Stimulated activated CD4-positive, alpha-beta T cell treated with anti-CD3 and anti-CD28 coated beads, Interleukin-2, amount 100 ng/mL, for 4 hours (primary cell): ENCODE results near the gene FRMD4A.
"Not testable (repeated sequence)": the region's sequence is repeated elsewhere in the genome, so short reads cannot be mapped to it uniquely, and the experiment has no call there.

Experiments
- DNase-seq: peaks from one replicate; pipeline ENCODE4 v3.0.0-alpha.2; 2020; ENCODE audit warnings: low read depth

Gene FRMD4A

DNA sequence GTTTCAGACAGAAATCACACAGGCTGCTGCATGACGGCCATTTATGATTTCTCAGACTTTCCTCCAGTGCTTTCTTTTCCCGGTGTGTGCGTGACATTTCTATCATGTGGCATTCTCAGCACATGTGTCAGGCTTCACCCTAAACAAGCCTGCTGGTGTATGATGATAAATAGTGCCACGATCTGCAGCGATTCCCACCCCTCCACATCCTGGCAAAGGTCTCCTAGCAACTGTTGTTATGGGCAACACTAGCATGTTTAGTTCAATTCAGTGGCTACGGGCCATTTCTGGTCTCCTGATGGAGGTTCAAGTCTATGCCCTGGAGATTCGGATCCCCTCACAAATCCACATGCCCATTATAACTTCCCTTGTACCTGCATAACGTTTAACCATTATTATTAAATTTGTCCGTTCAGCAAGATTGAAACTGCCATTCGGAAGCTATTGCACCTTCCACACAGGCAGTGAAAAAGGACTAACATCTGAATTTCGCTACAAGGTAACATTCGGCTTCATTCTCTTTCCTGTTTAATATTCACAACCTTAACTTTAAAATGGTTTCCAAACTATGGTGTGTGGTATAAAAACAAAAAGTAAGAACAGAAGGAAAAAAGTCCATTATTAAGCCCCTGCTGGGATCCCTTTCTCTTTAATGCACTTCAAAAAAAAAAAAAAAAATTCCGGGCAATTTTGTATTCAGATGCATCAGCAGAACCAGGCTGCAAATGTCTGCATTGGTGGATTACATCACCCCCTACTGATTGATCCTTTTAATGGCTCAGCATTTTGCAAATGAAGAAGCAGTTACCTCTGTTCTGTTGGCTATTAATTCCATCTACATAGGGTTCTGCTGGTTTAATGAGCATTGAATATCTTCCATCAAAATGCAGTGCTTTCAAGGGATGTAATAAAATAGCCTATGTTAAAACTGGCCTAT lies 90.2 kb downstream of the FRMD4A start:
- no peak for DNase-seq

DNA sequence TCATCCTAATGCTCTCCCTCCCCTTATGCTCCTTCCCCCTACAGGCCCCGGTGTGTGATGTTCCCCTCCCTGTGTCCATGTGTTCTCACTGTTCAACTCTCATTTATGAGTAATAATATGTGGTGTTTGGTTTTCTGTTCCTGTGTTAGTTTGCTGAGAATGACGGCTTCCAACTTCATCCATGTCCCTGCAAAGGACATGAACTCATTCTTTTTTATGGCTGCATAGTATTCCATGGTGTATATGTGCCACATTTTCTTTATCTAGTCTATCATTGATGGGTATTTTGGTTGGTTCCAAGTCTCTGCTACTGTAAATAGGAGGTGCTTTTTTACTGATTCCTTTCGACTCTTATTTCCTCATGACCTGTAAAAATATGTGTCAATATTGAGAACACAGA lies 92.1 kb downstream of the FRMD4A start:
- DNase-seq: not testable (repeated sequence)

DNA sequence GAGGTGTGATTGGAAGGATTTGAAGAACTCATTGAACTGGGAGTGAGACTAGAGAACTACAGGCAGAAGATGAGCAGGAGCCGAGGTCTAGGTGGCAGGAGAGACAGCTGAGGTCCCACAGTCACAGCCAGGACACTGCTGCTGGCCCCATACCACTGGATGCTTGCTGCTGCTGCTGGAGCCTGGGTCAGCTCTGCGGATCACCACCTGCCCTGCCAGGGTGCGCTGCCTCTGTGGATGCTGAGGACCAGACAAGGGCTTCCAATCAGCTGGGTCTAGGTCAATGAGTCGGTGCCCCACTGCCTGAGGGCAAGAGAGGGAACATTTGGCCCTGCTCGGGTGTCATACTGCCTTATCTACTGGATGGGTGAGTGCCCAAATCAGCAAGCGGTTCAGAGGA lies 94.4 kb downstream of the FRMD4A start:
- DNase-seq: no peak

DNA sequence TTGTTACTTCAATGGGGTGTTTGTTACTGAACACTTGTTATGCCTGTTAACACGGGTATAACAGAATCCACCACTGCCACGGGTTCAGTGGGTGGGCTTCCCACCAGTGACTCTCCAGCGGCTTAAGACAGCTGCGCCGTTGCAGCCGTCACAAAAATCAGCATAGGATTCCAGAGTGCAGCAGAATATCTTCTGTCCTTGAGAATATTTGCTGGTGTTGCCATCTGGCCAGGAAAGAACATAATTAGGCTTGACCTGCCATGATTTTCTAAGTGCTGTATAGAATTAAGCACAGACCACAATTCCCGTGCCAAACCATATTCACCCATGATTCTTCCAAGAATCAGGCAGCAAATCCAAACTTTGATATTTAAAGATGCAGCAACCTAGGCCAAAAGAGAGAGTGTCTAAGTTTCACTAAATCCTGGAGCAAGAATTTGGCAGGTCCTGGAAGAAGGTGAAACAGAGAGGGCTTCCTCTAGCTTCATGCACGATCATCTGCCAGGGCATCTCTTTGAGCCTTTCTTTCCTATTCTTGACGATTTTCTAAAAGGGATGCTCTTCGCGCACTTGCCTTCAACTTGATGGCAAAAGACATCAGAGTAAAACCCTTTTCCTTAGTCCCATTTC lies 95.0 kb downstream of the FRMD4A start:
- no peak for DNase-seq

DNA sequence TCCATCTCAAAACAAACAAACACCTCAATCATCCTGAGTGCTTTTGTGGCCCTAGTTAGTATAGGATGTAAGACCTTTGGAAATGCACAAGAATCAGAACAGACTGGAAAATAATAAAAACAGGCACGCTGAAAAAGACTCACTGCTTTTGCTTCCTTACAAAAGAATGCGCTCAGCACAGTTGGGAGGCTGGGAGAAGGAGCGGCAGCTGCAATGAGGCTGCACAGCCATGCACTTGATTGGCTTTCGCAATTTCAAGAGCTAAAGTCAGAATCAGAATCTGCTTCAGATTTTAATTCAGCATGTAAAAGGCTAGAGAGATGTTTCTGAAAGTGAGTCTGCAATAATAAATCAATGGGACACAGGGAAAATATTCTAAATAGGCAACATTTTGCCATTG lies 97.2 kb downstream of the FRMD4A start:
- DNase-seq: no peak

DNA sequence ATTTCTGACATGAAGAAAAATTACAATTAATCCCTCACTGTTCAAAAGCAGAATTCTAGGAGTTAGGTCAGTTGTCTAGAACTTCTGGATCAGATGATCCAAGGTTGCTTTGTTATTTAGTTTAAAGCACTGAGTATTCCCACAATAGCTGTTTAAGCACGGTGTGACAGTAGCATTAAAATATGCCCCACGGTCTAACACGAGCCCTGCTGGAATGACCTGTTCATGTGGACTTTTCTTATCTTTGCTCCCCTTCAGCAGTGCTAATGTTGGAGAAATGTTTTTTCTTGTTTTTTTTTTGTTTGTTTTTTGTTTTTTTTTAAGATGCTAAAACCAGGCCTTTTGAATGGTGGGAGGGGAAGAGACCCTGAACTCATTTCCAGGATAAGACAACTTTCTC lies 101.9 kb downstream of the FRMD4A start:
- DNase-seq: not testable (repeated sequence)

DNA sequence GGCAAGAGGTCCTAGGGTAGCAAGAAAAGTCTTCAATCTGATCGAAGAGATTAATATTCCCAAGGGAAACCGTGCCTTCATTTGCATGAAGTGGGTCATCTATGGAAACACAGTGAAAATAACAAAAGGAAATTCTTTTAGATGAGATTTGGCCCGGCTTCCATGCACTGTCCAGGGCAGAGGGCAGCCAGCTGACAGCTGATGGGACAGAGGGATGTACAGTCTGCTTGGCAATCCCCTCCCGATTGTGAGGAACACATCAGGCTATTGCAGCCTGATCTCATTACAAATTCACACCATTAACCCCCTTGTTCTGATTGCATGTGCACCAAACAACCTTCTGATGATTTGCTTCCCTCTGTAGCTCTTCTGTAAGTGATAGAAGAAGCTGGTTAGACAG lies 105.3 kb downstream of the FRMD4A start:
- DNase-seq: no peak

DNA sequence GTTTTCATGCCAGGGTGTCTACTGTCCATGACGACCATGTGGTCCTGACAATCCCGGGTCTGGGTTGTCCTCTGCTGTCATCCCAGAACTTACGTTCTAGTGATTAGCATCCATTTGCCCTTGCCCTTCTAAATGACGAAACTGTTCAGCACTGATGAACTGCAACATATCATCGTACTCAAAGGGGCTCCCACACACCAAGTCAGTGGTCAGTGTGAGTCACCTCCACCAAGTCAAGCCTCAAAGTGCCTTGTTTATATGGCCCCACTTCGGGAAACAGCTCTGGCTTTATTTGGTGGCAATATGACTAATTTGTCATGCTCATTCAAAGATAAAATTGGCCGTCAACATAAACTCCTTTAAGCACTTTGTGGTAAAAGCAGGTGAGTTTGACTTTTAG lies 110.7 kb downstream of the FRMD4A start:
- no peak for DNase-seq

DNA sequence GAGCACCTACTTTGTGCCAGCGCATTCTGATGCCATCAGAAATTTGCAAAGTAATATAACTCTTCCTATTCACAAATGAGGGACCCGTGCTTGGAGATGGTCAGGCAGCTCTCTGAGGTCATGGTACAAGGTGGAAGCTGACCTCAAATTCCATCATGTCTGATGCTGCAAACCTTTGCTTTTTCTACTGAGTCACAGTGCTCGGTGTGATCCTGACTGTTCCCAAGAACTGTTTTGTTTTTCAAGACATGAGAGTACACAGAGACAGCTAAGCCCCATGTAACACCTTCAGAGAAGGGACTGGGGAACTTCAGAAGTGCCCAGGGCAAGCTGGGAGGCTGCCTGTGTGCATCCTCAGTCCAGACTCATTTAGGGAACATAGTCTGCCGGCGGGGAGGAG lies 111.3 kb downstream of the FRMD4A start:
- DNase-seq: no peak

DNA sequence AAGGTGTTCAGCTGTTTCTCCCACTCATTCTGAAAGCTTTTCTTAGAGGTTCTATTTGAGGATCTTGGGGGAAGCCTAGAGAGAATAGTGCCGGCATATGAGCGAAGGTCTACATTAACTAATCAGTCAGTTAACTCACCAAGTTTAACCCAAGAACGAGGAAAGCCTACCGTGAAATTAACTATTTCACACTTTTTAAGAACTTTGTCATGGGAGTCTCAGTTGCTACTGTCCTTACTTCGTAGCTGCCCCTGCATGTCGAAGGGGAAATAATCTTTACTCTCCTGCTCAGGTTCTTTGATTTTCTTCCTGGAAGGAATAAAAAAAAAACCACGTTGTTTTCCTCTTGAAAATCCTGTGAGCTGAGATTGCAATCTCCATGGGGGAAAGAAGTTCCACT lies 115.1 kb downstream of the FRMD4A start:
- DNase-seq: no peak

DNA sequence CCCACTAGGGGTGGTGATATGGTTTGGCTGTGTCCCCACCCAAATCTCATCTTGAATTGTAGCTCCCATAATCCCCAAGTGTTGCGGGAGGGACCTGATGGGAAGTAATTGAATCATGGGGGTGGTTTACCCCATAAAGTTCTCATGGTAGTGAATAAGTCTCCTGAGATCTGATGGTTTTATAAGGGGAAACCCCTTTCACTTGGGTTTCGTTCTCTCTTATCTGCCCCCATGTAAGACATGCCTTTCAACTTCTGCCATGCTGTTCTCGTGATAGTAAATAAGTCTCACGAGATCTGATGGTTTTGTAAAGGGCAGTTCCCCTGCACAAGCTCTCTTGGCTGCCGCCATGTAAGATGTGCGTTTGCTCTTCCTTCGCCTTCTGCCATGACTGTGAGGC lies 117.0 kb downstream of the FRMD4A start:
- DNase-seq: not testable (repeated sequence)

DNA sequence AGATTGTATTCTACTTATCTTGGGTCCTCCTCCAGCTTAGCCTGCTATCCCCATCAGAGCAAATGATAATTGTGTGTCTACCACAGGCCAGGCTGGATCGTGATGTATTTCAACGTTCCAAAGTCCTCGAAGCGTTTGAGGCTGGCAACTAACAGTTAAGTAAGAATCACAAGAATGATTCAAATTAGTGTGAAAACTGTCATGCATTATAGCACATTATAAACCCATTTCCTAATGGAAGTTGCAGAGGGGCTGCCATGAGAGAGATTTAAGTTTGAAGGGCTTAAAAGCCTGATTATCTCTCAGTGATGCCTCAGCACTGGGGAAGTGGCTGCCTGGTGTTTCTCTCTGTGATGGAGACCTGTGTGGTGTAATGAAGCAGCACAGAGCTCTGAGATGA lies 119.1 kb downstream of the FRMD4A start:
- DNase-seq: no peak

DNA sequence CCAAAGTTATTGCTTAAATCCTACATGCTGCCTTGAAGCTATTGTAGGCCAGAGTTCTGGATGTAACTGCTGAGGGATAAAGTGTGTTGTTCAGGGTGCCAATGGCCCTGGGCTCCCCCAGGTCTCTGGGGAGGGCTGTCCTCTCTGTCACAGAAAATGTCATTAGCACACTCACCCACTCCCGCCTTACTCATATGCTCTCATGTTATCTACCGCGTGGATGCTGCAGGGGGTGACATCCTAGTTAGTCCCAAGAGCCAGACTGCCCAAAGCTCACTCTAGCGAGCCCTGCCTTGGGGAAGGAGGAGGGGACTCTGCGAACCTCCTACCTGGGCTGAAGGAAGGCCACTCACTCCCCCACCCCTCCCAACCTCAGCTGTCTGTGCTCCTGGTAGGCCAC lies 122.5 kb downstream of the FRMD4A start:
- no peak for DNase-seq

DNA sequence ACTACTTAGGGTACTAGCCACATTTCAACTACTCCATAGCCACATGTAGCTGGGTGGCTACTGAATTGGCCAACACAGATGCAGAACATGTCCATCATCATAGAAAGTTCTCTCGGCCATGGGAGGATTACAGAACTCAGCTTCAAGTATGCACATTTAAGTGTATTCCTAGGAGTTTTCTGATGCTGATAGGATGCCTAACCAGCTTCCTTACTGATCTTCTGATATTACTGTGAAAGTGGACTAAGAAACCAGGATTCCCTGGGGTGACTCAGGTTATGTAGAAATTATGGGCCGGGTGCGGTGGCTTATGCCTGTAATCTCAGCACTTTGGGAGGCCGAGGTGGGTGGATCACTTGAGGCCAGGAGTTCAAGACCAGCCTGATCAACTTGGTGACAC lies 125.5 kb downstream of the FRMD4A start:
- DNase-seq: no peak

DNA sequence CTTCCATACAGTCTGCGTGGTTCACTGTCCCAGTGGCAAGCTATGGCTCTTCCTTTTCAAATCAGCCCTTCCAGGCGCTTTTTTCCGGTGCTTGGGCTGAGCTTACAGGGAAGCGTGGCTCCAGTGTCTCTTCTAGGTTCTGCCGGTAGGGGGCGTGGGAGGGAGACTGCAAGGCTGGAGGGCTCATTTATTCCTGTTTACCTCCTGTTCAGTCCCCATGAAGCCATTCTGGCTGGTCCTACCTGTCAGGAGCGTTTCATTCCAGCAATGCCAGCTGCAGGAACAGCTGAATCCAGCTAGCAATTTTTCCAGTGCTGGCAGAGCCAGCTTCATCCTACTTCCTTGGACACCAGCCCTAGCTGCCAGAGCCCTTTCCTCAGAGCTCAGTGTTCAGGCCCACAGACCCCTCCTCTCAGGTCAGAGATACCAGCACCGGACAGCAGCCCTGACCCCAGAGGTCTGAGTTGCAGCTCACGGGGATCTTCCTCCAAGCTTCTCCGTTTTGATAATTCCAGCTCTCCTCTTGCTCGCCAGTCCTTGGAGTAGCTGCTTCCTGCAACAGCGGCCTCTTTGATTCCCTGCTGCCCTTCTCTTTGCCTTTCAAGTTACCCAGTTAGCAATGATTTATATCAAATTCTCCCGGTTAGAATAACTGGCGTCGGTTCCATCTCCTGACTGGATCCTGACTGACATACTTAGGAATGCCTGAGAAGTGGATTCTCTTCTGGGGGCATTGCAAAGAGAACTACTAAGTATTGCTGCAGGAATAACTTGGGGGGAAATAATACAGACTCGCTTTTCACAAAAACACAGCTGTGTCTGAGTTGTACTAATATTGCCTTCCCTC lies 129.8 kb downstream of the FRMD4A start:
- no peak for DNase-seq

DNA sequence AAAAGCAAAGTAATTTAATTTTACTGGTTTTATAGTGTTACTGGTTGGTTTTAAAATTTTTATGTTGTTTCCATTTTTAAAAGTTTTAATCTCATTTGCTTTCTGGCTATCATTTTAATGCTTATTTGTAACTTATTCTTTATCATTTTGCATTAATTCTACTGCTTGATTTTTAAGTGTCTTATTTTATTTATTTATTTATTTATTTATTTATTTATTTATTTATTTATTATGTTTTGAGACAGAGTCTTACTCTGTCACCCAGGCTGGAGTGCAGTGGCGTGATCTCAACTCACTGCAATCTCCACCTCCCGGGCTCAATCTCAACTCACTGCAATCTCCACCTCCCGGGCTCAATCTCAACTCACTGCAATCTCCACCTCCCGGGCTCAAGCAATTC lies 131.6 kb downstream of the FRMD4A start:
- not testable (repeated sequence) for DNase-seq

DNA sequence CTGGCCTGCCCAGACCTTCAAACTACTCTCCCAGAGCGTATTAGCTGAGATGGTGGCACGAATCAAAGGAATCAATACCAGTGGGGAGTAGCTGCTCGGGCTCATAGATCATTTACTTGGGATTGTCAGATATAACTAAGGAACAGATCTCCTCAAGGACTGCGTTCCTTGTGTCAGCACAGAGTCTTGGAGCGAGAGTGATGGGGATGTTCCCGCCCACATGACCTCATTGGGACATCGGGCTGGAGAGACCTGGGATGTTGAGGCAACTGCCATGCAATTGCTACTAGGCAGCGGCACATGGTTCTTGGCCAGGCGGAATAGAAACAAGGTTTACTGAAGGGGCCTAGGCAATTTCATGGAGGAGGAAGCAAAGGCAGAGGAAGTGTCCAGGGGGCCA lies 132.6 kb downstream of the FRMD4A start:
- no peak for DNase-seq

DNA sequence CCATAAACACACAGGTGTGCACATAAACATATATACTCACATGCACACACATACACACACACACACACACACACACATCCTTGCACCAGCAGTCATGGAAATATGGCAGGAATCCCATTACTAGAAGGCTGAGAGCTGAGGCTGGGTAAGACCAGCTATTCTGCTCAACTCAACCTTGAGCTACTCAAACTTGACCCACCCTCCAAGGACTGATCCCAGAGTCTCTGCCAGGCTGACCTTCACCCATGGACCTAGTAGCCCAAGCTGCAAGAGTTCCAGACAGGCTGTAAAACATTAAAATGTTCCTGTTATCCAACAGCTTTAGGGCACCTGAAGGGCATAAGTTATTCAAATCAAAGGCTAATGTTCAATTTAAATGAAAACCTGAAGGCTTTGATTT lies 134.6 kb downstream of the FRMD4A start:
- DNase-seq: no peak

DNA sequence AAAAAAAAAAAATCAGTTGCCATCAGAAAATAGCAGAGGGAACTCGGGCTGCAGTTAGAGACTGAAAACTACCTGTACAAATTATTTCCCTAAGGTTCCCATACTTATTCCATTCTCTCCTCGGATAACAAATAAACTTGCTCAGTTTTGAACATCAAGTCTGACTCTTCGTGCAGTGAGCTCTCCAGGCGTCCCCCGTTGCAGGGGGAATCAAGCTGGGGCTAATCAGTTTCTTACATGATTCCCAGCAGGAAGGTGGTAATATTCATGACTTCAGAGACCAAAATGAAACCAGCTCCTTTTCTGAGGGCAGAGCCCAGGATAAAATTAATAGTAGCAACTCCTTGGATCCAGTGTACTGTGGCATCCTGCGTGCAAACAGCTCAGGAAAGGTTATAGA lies 135.3 kb downstream of the FRMD4A start:
- DNase-seq: no peak

DNA sequence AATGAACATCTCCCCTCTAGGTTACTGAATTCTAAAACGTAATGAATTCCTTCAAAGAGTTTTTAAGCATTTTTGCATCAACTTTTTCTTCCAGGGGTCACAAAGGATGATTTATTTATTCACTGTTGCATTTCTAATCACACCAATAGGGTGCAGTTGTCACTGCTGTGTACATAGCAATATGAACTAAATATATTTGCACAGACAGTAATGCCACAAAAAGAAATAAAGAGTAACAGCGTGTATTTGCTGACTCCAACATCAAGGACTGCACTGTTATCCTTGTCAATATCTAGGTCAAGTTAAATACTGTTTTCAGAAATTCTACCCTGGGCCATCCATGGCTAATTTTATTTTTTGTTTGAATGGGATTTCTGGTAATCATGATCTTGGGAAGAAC lies 138.0 kb downstream of the FRMD4A start:
- no peak for DNase-seq

DNA sequence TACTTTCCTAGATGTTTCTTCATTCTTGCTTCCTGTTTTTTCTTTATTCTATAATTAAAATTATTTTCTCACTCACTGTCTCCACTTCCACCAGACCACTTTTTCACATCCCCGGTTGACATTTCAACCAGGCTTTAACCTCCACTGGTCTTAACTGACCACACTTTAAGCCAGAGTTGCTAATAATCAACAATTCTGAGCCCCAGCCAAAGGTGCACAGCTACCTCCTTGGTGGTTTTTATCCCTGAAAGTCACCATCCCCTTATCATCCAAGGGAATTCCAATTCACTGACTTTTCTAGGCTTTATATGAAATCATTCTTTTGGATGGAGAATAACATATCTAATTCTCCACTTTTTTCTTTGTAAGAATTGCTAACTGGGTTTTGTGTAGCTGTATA lies 138.9 kb downstream of the FRMD4A start:
- DNase-seq: no peak

DNA sequence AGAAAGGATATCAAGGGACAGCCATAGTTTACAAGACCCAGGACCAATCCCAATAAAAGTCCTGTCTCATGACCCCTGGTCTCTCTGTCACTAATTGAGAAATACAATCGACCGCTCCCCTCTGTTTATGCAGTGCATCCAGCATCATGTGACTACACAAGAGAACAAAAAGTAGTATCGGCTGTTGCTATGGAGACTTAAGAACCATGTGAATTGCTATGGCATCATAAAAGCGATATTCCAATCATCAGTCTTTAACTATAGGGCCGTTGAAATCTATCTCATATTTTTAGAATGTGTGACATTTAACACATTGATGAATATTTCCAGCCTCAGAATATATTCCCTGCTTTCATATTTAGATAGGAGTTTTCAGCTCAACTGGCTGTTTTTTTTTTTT lies 139.3 kb downstream of the FRMD4A start:
- no peak for DNase-seq

DNA sequence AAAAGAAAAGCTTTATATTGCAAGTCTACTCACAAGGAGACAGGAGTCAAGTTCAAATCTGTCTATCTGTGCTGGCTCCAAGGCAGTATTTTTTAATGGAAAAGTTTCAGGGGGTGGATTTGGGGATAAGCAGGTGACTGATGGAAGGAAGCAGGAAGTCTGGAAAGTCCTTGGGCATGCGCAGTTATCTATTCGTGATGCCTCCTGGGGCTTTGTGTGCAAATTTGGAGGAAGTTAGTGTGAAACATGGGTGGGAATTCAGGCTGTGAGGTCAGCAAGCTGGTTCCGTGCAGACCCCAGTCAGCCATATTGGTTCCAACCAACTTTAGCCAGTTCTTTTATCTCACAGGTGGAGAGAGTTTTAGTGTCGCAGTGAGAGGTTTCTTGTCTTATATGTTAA lies 140.0 kb downstream of the FRMD4A start:
- DNase-seq: no peak
